GM10248 (cell line): ENCODE data around the gene APPL1.
"Not testable (repeated sequence)": the region's sequence is repeated elsewhere in the genome, so short reads cannot be mapped to it uniquely, and the experiment has no call there.

ENCODE experiments used
- CTCF ChIA-PET: fragments of 300-600 bp; sonication (Branson Sonifier 250); formaldehyde crosslinking; extraction: SDS; loops from one replicate; lab custom pipeline; 2021; ENCODE audit warnings: antibody characterized with exemption; lab: Yijun Ruan, JAX
- POLR2A ChIA-PET: fragments of 350-650 bp; sonication (Branson Sonifier 250); formaldehyde crosslinking; extraction: SDS; loops from one replicate; lab custom pipeline; 2020; ENCODE audit warnings: antibody characterized with exemption; lab: Yijun Ruan, JAX
- DNase-seq: peaks from one replicate; pipeline ENCODE4 v3.0.0; 2012; ENCODE audit errors: extremely low spot score
- CTCF ChIP-seq: IDR thresholded peaks from 2 replicates; pipeline ENCODE4 v1.5.1; 2012; ENCODE audit warnings: mild to moderate bottlenecking, low read depth; ENCODE audit errors: extremely low read depth, missing control alignments, control extremely low read depth

Gene APPL1

GRCh38 chr3:57292897-57293526 lies 65.5 kb downstream of the APPL1 start:
- no peak for TF ChIP-seq CTCF
- DNase-seq: no peak
- POLR2A ChIA-PET: no interaction called here
- CTCF ChIA-PET: no interaction called here

- no peak for TF ChIP-seq CTCF
- no peak for DNase-seq
- CTCF ChIA-PET: interaction anchor here (1.3 kb wide), 1 partner anchor 100 kb away, joined by 4 read pairs; no protein-coding TSS in a partner anchor
- POLR2A ChIA-PET: no interaction called here
Measured at GRCh38 chr3:57298041-57298440, 70.5 kb downstream of the APPL1 start.

GRCh38 chr3:57303520-57303919 lies 76.0 kb downstream of the APPL1 start:
- CTCF ChIA-PET, DNase-seq, POLR2A ChIA-PET: not testable (repeated sequence)

- no peak for TF ChIP-seq CTCF
- CTCF ChIA-PET: no interaction called here
- POLR2A ChIA-PET: no interaction called here
- DNase-seq: no peak
Measured at GRCh38 chr3:57309769-57310360, 82.3 kb downstream of the APPL1 start.

GRCh38 chr3:57314204-57314603 lies 86.7 kb downstream of the APPL1 start:
- TF ChIP-seq CTCF: no peak
- CTCF ChIA-PET: no interaction called here
- no peak for DNase-seq

More at GRCh38 chr3:57314204-57314603, 86.7 kb downstream of the APPL1 start:
- POLR2A ChIA-PET: no interaction called here
